HG03175 (cell line): ENCODE results near the gene SRGAP2C.
"Not testable (repeated sequence)": the region's sequence is repeated elsewhere in the genome, so short reads cannot be mapped to it uniquely, and the experiment has no call there.

Experiments used
- ATAC-seq: cut with Tn5 transposase; IDR thresholded peaks from one replicate; pipeline ENCODE4 v1.9.1; 2021; ENCODE audit warnings: mild to moderate bottlenecking, moderate library complexity; ENCODE audit not compliant: unreplicated experiment

SRGAP2C gene

DNA sequence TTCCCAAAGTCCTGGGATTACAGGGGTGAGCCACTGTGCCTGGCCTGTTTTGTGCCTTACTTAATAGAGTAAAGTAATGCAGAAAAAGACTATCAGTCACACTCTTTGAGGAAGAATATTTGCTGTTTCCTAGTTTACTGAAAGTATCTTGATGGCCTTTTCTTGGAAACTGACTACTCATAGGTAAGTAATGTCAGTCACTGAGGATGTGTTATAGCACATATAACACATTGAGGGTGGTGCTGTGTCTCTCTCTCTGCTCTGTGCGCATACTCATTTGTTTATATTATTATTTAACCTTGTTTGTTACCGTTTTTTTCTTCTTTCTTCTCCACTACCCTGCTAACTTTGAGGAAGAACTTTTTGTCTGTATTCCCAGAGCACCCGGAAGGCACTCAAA lies 93.4 kb downstream of the SRGAP2C start:
- not testable (repeated sequence) for ATAC-seq

DNA sequence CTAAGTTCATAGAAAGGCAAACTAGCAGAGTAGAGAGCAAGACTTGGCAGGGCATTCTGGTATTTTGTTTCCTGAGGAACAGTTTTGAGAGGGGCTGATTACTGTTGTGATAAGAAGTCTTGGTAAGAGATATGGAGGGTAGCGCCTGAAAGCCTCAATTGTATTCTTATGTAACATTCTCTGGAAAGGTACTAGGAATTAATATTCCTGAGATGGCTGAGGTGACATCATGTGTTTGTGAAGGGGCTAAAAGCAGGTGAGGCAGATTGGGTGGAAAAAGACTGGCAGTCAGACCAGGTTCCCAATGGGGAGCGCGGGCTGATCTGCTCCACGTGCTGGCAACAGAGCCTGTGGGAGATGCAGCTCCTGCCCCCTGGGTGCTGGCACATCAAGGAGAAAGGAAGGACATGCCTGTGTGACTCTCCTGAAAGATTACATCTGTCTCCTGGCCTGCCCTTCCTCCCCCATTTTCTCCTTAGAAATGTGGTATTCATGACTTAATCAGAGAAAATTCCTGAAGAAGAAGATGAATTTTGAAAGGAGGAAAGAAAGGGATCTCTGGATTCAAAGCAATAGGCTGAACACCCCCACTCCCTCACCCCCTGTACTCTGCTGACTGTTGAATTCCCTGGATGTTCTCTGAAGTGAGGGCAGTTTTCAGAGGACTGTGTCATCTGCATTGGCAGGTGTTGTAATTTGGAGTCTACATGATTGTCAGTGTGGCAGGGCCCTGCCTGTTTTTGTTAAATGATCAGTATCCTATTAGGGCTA lies 94.2 kb downstream of the SRGAP2C start:
- ATAC-seq, result not testable (repeated sequence)

- not testable (repeated sequence) for ATAC-seq
These were observed 94.7 kb downstream of the SRGAP2C start for GRCh38 chr1:121279548-121279898.

DNA sequence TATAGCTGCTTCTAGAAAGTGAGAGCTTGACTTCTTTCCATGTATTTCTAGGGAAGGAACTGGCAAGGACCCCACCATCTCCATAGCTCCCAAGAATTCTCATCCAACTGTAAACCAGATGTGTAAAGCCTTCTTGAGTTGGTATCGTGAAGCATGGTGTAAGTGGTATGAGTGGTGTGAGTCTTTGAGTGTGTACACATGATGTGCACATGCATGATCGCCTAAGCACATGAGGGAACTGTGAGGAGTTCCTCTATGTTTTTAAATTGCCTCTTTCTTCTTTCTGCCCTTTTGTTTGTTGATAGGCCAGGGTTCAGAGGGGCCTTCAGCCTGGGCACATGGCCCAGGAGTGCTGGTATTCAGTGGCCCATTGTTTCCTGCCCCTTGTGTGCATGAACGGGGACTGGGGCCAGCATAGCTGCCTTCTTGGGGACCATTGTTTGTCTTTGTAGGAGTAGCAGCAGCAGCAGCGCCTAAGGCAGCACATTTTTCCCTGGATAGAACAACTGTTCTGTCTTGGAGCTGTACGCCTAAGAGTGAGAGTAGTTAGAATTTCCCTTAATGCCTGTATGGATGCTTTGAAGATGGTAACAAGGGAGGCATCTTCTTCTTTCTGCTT lies 96.0 kb downstream of the SRGAP2C start:
- not testable (repeated sequence) for ATAC-seq

- not testable (repeated sequence) for ATAC-seq
These were observed 96.7 kb downstream of the SRGAP2C start for GRCh38 chr1:121281480-121281879.

GRCh38 chr1:121283587-121284180 lies 98.9 kb downstream of the SRGAP2C start:
- ATAC-seq, result not testable (repeated sequence)

DNA sequence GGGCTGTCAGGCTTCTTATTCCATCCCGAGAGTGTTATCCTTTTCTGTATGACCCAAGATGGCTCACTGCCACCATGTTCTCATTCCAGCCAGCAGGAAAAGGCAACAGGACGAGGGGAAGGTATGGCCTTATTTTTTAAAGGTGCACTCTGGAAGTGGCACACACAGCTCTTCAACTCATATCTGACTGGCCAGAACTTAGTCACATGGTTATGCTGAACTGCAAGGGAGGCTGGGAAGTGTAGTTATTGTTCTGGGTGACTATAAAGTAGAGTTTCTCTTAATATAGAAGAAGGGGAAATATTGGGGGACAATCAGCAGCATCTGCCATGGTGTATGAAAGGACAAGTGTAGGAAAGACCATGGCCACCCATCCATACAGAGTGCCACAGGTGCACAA lies 107.8 kb downstream of the SRGAP2C start:
- ATAC-seq, result not testable (repeated sequence)

- not testable (repeated sequence) for ATAC-seq
These were observed 108.8 kb downstream of the SRGAP2C start for GRCh38 chr1:121293263-121294204.

- not testable (repeated sequence) for ATAC-seq
These were observed 109.4 kb downstream of the SRGAP2C start for GRCh38 chr1:121294205-121294570.

- ATAC-seq, result not testable (repeated sequence)
These were observed 111.8 kb downstream of the SRGAP2C start for GRCh38 chr1:121296563-121296962.

- not testable (repeated sequence) for ATAC-seq
These were observed 113.8 kb downstream of the SRGAP2C start for GRCh38 chr1:121298529-121298928.

DNA sequence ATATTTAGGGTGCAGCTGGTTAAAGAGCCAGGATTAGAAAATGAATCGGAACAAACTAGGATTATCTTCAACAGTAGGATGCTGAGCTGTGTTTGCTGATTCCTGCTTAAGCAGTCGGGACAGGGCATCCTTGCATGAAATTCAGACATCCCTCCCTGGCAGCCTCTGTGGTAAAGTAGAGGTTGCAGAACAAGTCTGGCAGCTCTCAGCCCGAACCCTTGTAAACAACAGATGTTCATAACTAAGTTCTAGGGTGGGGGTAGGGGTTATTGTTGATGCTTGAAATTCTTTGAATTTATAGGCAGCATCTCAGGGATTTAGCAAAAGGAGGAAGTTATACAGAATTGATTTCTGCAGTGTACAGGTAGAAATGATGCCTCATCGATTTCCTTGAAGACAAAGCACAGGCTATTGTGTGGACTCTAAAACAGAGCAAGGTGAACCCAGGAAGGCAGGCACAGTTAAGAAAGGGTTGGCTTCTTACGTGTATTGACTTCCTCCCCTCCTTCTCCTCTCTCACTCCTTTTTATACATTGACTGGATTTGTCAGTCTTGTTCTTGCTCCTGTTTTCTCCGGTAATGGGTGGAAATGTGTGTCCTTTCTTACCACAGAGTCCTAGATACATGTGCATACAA lies 114.9 kb downstream of the SRGAP2C start:
- ATAC-seq, result not testable (repeated sequence)

GRCh38 chr1:121301876-121302275 lies 117.1 kb downstream of the SRGAP2C start:
- not testable (repeated sequence) for ATAC-seq

- ATAC-seq, result not testable (repeated sequence)
These were observed 123.0 kb downstream of the SRGAP2C start for GRCh38 chr1:121307759-121308158.

- ATAC-seq, result not testable (repeated sequence)
These were observed 130.7 kb downstream of the SRGAP2C start for GRCh38 chr1:121315509-121315908.

DNA sequence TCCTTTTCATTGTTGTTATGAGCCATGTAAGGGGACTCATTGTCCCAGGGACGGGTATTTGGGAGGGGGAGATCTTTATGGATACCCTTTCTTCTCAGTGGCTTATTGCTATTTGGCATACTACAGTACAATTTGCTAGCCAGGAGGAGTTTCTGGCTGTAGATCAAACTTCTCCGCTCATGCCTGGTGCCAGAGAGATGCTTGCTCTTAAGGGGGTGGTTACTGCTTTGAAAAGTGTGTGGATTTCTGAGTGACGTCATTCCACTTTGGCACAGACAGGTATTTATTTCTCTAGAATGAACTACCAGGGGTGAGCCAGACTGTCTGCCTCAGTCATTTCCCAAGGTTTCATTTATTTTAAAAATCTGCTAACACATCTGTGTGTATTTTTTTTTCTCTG lies 131.3 kb downstream of the SRGAP2C start:
- ATAC-seq, result not testable (repeated sequence)

GRCh38 chr1:121317491-121318468 lies 133.0 kb downstream of the SRGAP2C start:
- not testable (repeated sequence) for ATAC-seq

DNA sequence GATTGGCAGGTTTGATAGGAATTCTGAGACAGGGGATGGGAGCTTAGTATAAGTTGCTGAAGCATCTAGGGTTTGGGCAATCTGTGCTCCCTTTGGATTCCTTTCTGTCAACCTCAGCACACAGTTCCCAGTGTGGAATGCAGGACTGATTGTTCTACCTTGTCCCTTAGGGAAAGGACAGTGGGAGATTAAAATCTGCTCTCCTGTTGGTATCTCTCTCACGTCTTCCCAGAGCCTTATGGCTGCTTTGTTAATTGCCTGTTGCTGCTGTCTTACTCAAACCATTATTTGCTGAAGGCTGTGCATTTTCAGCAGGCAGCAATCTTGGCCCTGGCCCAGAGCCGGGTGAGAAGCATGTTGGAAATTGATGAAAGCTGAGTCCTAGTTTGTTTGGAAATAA lies 133.9 kb downstream of the SRGAP2C start:
- ATAC-seq, result not testable (repeated sequence)

DNA sequence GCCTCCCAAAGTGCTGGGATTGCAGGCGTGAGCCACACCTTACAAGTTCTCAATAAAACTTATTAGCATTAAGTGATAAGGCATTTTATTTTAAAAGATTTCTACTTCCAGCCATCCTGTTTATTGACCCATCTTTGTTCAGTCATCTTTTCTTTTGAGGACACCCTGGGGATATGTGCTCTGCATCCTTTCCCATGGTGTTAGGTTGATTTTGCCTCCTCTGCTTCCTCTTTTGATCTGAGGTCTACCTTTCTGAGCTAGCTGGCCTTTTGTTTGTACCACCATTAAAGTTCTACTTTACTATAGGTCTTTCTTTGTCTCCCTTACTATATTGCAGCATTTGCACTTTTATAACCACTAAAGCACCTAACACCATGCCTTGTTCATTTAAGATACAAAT lies 136.9 kb downstream of the SRGAP2C start:
- not testable (repeated sequence) for ATAC-seq
